NCI-H2081 treated with DMSO at 0.1 percent for 48 hours (cell line): ENCODE measurements around the gene SAMD4B.
"Not testable (repeated sequence)": the region's sequence is repeated elsewhere in the genome, so short reads cannot be mapped to it uniquely, and the experiment has no call there.

Experiments used
- DNase-seq: peaks from one replicate; lab custom pipeline; 2025; lab: John Stamatoyannopoulos, UW

Gene SAMD4B

DNA sequence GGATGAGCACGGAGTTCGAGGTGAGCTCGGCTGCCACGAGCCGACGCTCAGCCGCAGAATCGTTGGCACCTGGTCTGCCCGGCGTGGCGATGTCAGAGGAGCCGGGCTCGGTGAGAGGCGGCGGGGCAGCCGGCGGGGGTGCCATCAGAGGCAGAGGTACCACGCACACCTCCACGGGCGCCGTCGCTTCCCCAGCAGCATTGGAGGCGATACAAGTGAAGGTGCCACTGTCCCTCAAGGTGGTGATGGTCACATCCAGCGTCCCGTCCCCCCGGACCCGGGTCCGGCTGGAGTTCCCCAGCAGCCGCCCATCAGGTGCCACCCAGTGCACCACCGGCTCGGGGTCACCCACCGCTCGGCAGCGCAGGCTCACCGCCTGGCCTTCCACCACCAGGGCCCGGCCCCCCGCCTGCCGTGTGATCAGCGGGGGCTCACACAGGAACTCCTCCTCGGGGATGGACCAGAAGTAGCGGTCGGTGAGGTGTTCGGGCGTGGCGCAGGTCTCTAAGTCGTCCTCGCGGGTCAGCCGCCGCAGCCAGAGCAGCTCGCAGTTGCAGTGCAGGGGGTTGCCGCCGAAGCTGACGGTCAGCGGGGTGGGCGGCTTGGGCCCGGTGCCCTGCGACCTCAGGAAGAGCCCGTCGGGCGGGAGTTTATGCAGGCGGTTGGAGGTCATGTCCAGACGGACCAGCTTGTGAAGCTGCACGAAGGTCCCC is 28.0 kb upstream of the SAMD4B start:
- no peak for DNase-seq

DNA sequence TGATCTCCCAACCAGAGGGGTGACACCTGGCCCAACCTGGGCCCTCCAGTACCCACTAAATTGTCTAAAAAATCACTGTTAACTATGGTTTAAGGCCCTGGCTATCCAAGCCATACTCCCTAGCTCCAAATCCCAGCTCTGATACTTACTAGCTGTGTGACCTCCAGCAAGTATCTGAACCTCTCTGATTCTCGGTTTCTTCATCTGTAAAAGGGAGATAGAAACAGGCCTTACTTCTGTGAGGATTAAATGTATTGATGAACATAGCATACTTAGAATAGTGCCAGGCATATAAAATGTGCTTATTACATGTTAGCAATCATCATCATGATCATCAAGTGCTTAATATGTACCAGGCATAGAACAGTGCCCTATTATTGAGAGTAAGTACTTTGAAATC is 26.3 kb upstream of the SAMD4B start:
- no peak for DNase-seq

DNA sequence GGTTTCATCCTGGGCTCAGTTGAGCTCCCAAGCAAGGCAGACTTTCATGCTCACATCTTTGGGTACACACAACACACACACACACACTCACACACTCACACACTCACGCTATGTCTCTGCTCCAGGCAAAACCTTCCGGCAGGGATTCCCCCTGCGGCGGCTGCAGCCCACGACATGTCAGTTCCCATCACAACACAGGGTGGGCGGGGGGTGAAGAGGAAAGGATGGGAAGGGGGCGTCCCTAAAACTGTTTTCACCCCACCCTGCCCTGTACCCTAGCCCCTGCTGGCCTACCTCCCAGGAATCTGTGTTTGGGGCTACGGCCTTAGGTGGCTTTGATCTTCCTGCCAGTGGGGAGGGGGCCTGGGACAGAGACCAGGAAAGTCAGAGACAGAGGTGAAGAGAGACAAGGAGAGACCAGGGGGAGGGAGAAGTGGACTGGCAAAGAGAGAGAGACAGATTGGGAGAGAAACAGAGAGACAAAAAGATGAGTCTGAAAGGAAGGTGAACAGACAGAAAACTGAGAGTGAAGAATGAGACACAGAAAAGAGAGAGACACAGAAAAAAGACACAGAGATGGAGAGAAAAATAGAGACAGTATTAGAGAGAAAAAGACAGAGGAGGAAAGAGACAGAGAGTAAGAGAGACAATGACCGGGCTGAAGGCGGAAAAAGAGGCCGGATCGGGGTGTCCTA is 25.4 kb upstream of the SAMD4B start:
- DNase-seq = no peak

DNA sequence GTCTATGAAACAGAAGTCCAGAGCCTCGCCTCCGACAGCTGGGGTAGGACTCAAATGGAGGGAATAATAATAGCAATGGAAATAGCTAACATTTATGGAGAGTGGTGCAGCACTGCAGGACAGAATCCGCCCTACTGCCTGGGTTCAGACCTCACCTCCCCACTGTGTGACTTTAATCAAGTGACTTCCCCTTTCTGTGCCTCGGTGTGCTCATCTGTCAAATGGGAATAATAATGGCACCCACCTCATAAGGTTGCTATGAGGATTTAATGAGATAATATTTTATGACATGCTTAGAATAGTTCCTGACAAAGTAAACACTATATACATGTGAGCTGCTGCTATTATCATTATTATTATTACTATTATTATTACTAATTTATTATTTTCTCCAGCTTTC is 24.7 kb upstream of the SAMD4B start:
- DNase-seq = no peak

DNA sequence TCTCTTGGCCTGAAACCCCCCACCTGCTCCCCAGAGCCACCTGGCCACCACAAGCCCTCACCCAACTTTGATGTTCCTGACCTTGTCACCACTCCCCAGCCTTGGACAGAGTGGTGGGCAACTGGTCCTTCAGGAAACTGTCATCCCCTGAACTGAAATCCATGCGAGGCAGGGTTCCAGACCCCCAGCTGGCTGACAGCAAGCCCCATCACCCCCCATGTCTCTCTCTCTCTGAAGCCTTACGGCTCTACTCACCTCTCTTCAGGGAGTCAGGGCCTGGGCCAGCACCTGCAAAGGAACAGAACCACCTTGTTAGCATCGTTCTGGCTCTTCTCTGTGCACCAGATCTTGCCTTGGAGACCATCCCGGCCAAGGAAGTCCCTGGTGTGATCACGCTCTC is 24.1 kb upstream of the SAMD4B start:
- no peak for DNase-seq

DNA sequence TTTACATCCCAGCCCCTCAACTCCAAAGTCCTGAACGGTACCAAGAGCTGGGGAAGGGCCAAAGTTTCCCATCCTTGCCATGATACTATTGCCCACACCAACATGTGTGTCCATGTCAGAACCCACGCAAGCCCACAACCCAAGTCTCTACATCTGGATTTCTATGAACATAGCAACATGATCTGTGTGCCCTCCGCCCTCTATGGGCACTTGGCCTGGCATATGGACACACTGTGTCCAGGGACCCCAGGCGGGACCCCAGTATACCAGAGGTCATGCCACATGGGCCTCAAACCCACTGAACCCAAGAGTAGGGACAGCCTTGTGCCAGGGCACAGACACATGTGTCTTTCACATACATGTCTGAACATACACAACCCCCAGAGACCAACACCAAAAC is 23.5 kb upstream of the SAMD4B start:
- DNase-seq = no peak

DNA sequence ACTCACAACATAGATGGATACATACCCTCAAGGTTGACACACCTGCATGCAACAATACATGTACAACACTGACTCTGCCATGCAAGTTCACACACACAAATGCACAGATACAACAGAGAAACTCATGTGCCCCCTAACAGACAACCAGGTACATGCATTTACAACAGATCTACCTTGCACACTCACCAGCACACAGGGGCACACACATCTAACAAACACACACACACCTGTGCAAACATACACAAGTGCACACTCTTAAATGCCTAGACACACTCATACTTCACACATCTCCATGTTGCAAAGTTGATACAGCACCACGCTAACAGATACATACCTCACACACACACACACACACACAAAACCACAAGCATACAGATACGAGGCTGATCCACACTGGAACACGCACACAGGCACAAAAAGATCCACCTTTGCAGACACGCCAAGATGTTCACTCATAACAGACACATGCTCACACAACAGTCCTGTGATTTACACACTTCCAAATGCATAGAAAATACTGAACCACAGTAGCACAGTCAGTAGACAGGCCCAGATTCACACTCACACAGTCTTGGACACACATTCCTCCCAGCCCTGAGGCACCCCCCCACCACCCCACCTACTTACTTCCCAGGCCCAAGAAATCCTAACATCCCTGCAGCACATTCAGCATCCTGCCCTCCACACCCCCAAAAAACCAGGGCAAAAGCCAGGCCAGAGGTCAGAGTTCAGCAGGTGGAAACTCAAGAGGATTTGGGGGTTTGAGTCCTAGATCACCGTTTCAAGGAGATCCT is 22.9 kb upstream of the SAMD4B start:
- DNase-seq = no peak

DNA sequence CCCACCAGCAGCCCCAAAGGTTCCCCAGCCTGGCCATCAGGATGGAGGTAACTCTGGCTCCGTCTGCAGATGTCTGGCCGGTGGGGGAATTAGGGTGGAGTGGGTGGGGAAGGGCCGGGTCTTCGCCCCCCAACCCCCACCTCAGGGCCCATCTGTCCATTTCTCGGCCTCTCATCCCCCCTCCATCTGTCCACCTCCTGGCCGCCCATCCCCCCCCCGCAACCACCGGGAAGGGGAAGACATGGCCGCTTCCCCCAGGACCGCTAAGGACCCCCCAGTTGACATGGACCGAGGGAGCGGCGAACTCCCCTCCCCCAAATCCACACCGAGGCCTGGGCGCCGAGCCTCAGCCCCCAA is 22.4 kb upstream of the SAMD4B start:
- DNase-seq = no peak

DNA sequence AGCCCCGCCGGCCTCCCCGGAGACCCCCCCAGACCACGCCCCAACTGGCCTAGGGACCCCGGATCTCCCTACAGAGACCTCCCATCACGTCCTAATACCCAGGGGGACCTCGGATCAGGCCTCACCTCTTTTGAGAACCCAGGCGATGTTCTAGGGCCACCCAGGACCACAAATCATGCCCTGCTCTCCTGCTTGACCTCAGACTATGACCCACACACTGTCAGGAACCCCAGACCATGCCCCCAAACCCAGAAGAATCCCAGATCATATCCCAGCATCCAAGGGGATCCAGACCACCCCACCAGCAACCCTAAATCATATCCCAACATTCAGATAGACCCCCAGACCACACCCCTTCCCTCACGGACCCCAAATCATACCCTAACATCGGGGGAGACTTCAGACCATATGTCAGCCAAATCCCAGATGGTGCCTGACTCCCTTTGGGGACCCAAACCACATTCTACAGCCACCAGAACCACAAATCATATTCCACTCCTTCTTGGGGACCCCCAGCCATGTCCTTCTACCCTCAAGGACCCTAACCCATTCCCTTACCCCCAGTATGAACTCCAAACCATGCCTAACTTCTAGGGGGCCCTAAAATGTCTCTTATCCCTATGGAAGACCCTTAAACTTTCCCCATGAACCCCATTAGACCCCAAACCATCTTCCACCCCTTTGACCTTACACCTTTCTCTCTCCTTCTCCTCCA is 20.9 kb upstream of the SAMD4B start:
- DNase-seq = no peak

DNA sequence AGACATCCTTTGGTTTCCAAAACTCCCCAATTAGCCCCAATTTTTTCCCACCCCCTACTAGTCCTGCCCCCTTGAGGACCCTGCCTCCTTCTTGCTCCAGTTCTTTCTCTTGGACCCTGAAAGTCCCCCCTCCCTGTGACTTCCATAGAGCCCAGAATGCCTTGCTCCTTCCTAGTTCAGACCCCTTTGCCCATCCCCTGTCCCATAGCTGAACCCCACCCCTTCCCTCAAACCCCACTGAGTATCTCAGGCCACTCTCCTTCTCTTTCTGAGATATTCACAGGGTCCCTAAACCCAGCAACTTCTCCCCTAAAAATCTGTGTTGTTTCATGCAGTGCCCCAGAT is 20.4 kb upstream of the SAMD4B start:
- no peak for DNase-seq

DNA sequence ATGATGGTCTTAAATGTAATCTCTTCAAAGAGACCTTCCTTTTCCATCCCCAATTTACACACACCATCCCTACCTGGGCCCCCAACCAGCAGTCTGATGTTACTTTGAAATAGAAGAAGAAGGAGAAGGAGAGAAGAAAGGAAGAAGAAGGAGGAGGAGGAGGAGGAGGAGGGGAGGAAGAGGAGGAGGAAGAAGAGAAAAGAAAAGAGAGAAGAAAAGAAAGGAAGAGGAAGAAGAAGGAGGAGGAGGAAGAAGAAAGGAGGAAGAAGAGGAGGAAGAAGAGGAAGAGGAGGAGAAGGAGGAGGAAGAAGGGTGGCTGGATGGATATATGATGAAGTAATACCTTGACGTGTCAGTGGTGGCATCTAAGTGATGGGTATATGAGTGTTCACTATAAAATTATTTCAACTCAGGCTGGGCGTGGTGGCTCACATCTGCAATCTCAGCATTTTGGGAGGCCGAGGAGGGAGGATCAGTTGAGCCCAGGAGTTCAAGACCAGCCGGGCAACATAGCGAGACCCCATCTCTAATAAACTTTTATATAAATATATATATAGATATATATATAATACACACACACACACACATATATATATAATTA is 17.9 kb upstream of the SAMD4B start:
- DNase-seq = no peak

DNA sequence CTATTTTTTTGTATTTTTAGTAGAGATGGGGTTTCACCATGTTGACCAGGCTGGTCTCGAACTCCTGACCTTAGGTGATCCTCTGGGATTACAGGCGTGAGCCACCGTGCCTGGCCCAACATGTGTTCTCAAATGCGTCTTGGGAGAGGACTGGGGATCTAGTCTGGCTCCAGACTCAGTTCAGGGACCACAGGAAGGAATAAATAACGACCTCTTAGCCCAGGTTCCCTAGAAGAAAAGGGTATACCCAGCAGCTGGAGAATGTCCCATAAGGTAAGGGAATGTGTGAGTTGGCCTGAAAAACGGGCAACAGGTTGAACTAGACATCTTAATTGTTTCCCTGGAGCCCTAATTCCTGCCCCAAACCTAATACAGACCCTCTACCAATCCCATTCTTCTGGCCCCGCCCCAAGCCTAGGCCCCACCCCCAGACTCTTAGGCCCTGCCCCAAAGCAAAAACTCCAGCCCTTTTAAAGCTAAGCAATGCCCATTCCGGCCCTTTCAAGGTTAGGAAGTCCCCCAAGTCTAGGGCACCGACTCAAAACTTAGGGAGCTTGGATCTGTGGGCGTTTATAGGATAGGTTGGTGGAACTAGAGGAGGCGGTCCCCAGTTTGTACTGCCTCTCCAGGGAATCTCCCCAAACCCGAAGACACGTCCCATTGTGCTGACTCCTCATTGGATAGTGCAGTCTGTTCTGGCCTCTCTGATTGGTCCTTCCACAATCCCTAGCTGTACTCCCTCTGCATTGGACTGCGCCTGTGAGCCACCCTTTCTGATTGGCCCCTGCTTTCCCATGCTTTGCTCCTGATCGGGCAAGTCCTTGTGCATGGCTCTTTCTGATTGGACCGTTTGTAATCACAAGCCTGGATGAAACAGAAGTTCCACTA is 16.2 kb upstream of the SAMD4B start:
- no peak for DNase-seq

DNA sequence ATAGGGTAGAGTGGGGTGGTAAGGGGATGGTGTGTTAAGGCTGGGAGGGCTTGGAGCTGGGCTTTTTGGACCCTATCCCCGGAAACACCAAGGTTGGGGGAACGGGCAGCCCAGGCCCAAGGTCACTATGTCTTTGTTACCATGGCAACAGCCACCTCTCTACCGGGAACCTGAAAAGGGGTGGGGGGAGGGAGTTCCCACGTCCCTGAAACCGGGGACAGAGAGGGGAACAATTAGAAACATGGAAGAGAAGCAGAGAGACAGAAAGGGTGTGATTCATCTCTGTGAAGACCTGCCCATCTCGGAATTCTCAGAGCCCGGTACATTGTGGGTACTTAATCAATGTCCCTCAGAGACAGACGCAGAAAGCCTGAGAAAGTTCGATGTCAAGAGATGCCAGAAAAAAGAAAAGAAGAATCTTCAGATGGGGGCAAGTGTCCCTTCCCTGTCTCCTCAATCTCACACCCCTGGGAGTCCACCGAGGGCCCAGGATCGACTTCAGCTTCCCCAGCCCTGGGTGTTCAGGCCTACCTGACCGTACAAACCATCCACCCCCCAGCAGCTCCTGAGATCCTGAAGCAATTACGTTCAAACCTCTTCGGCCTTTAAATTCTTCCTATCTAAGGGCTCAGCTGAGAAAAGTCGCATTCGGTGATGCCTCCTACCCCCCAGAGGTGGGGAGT is 14.7 kb upstream of the SAMD4B start:
- no peak for DNase-seq

DNA sequence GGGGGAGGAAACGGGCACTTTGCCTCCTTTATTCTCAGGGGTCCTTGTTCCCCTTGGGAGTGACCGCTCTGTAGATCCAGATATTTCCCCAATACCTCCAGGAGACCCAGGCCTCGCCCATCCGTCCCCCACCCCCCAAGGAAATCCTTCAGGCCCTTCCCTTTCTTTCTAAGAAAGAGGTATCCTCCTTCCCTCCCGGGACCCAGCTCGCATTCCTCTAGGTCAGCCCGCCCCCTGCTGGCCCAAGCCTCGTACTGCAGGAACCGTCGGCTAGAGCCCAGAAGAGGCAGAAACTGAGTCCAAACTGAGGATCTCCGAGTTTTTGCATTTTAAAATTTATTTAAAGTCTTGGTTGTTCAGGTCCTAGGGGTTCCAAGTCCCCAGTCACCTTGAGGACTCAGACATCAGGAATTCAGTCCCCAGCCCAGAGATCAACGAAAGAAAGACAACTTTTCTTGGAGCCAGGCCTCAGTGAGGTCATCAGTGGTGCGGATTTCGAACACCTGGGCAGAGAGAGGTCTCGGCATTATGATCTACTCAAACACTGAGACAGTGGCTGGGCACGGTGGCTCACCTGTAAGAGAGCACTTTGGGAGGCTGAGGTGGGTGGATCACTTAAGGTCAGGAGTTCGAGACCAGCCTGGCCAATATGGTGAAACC is 14.0 kb upstream of the SAMD4B start:
- no peak for DNase-seq

DNA sequence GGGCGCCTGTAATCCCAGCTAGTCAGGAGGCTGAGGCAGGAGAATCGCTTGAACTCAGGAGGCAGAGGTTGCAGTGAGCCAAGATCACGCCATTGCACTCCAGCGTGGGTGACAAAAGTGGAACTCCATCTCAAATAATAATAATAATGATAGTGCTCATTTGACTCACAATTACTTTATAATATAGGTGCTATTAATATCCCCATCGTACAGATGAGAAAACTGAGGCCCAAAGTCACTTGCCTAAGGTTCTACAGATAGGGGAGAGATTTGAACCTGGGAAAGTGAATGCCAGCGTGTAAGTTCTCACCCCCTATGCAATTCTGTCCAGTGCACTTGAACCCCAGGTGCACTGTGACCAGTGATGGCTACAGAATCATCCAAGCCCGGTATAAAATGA is 12.3 kb upstream of the SAMD4B start:
- no peak for DNase-seq

DNA sequence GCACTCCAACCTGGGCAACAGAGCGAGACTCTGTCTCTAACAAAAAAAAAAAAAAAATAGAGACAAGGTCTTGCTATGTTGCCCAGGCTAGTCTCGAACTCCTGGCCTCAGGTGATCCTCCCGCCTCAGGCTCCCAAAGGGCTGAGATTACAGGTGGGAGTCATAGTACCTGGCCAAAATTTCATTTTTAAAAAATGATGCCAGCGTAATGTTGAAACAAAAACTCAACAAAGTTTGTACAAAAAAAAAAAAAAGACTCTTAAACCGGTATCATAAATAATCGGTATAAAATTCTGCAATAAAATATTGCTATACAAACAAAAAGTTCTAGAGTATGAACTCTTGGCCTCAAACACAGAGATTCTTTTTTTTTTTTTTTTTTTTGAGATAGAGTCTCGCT is 9.9 kb upstream of the SAMD4B start:
- no peak for DNase-seq

DNA sequence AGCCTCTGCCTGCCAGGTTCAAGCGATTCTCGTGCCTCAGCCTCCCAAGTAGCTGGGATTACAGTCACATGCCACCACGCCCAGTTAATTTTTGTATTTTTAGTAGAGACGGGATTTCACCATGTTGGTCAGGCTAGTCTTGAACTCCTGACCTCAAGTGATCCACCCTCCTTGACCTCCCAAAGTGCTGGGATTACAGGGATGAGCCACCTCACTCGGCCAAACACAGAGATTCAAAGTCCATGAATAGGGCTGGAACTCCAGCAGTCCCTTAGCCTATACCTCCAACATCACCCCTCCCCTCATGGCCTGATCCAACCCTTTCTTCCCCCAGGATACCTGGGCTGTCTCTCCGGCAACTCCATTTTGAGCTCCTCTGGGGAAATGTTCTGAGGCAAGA is 9.5 kb upstream of the SAMD4B start:
- not testable (repeated sequence) for DNase-seq

DNA sequence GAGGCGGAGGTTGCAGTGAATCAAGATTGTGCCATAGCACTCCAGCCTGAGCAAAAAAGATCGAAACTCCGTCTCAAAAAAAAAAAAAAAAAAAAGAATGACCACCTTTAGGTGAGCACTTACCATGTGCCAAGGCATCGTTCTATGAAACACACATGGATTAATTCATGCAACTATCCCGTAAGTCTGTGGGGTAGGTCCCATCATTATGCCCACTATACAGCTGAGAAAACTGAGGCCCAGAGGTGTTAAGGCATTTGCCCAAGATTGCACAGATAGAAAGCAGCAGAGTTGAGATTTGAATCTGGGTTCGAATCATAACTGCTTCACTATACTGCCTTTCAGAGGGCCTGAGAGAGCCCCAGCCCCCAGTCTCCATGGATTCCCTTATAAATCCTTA is 8.7 kb upstream of the SAMD4B start:
- no peak for DNase-seq

DNA sequence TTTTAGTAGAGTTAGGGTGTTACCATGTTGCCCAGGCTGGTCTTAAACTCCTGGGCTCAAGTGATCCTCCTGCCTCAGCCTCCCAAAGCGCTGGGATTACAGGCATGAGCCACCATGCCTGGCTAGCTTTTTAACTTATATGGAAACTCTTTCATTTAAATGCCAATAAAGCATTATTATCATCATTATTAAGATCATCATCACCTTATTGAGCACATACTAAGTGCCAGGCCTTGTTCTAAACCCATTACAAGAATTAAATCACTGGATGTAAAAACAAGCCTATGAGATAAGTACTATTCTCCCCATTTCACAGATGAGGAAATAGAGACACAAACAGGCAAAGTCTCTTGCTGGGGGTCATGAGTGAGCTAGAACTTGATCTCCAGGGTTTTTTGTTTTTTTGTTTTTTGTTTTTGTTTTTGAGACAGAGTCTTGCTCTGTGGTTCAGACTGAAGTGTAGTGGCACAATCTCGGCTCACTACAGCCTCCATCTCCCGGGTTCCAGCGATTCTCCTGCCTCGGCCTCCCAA is 7.7 kb upstream of the SAMD4B start:
- no peak for DNase-seq

DNA sequence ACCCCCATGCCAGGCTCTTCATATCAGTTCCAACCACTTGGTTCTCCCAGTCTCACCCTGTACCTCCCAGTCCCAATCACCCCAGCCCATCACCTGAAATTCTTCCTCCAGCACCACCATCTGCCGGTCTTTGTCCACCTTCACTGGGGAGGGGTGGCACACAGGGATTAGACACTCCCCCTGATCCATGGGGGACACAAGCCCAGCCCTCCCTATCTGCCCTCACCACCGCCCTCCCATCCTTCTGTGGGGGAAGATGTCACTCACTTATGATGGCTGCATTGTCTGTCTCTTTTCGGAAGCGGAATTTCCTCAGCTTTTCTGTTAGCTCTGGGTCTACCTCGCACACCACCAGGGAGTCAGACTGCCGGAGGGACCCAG is 7.1 kb upstream of the SAMD4B start:
- DNase-seq = no peak
